ENCODE data around the gene EFNA4. TPM values are rescaled to one million over a fixed set of nuclear protein-coding genes. Genes with fewer than 3 reads are reported as not detected.

Gene EFNA4
- total RNA-seq, 2 experiments from 2014 or later: 3.8 to 5.3 TPM

DNA sequence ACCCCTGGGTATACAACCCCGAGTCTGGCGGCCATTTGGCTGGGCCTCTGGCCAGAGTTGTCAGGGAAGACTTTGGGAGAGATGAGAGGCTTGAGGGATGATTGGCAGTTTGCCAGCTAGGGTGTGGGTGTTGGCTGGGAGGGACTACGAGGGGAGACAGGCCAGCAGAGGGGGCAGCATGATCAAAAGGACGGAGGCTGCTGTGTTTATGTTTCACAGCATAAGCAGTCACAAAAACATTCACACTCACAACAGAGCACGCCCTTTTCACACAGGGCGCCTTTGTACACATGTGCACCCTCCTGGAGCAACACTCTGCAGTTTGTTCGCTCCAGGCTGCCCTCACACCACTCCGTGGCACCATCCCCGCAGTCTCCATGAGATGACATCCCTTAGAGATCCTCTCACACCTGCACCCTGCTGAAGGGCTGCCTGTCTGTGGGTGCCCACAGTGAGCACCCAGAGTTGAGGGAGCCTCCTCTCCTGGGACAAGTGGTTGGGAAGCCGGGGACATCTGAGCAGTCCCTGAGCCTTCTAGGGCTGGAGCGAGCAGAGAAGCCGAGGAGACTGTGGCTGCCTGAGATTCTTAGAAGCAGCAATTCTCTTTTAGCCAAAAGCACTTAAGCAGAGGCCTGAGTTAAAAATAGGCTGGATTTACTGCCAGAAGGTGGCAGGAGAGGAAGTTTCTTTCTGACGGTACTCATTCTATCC, 30.5 kb downstream of the EFNA4 start:
- DNase-seq (no peak), ATAC-seq (no peak)
- H3K9me3 Mint-ChIP-seq (ENCODE audit: low read depth): no peaks in the 10 kb centered on the region
- H3K27me3 Mint-ChIP-seq: peaks cover 20% of the 10 kb centered on the region
- H3K4me1 Mint-ChIP-seq: peaks cover 6% of the 10 kb centered on the region
- no peak overlapping the region for H3K4me3 Mint-ChIP-seq
- no peak overlapping the region for H3K27ac Mint-ChIP-seq
- CTCF ChIA-PET: interaction anchor here (6.8 kb wide), 2 partner anchors 74 to 76 kb away, joined by 63 to 295 read pairs; partner anchors contain the start of genes KRTCAP2 and TRIM46
- H3K36me3 Mint-ChIP-seq: no peaks in the 10 kb centered on the region

GRCh38 chr1:155094622-155094948, 31.0 kb downstream of the EFNA4 start:
- peaks cover 20% of the 10 kb centered on the region for H3K27me3 Mint-ChIP-seq
- H3K4me3 Mint-ChIP-seq: no peak overlapping the region
- H3K4me1 Mint-ChIP-seq: peaks cover 6% of the 10 kb centered on the region
- H3K27ac Mint-ChIP-seq: no peak overlapping the region
- H3K9me3 Mint-ChIP-seq (ENCODE audit: low read depth): no peaks in the 10 kb centered on the region
- no peak for ATAC-seq
- CTCF ChIA-PET: interaction anchor here (1.7 to 6.8 kb wide), 2 partner anchors 9 to 73 kb away, joined by 11 to 63 read pairs; no protein-coding TSS in a partner anchor
- DNase-seq: no peak
- H3K36me3 Mint-ChIP-seq: no peaks in the 10 kb centered on the region

DNA sequence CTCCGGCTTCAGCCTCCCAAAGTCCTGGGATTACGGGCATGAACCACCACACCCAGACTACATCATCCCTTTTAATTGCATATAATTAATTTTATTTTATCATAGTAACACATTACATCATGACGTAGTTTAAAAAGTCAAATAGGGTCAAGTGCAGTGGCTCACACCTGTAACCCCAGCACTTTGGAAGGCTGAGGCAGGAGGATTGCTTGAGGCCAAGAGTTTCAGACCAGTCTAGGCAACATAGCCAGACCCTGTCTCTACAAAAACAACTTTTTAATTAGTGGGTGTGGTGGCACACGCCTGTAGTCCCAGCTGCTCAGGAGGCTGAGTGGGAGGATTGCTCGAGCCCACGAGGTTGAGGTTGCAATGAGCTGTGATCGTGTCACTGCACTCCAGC, 35.8 kb downstream of the EFNA4 start:
- no peak for ATAC-seq
- no peak for DNase-seq
- Mint-ChIP-seq H3K36me3 (no peaks in the 10 kb centered on the region), H3K4me1 (no peaks in the 10 kb centered on the region), H3K27me3 (peaks cover 20% of the 10 kb centered on the region), H3K27ac (no peak overlapping the region), H3K9me3 (ENCODE audit: low read depth) (no peaks in the 10 kb centered on the region), H3K4me3 (no peak overlapping the region)
- CTCF ChIA-PET: interaction anchor here (0.6 to 6.8 kb wide), 4 partner anchors 8 to 74 kb away, joined by 3 to 63 read pairs (median 4); partner anchors contain the start of gene KRTCAP2

DNA sequence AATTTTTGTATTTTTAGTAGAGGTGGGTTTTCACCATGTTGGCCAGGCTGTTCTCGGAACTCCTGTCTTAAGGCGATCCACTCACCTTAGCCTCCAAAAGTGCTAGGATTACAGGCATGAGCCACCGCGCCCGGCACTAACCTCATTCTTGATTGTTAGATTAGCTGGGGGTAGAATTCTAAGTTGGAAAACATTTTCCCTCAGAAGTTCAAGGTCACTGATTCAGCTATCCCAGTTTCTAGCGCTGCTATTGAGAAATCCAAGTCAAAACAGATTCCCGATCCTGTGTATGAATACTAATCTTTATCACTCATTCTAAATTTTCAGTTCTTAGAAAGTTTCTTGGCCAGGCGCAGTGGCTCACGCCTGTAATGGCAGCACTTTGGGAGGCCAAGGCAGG, 39.8 kb downstream of the EFNA4 start:
- DNase-seq (no peak), ATAC-seq (no peak)
- Mint-ChIP-seq H3K36me3 (no peaks in the 10 kb centered on the region), H3K4me1 (no peaks in the 10 kb centered on the region), H3K9me3 (ENCODE audit: low read depth) (no peaks in the 10 kb centered on the region), H3K27me3 (peaks cover 12% of the 10 kb centered on the region), H3K27ac (no peak overlapping the region), H3K4me3 (no peak overlapping the region)
- CTCF ChIA-PET: interaction anchor here (1.0 to 2.2 kb wide), 2 partner anchors 12 to 64 kb away, joined by 3 to 4 read pairs; no protein-coding TSS in a partner anchor

- Mint-ChIP-seq H3K4me1 (no peaks in the 10 kb centered on the region), H3K27ac (no peak overlapping the region), H3K9me3 (ENCODE audit: low read depth) (no peaks in the 10 kb centered on the region), H3K36me3 (no peaks in the 10 kb centered on the region), H3K27me3 (peaks cover 12% of the 10 kb centered on the region), H3K4me3 (no peak overlapping the region)
- DNase-seq (no peak), ATAC-seq (no peak)
- CTCF ChIA-PET: no interaction called here
Measured at GRCh38 chr1:155104605-155105534, 41.3 kb downstream of the EFNA4 start.

DNA sequence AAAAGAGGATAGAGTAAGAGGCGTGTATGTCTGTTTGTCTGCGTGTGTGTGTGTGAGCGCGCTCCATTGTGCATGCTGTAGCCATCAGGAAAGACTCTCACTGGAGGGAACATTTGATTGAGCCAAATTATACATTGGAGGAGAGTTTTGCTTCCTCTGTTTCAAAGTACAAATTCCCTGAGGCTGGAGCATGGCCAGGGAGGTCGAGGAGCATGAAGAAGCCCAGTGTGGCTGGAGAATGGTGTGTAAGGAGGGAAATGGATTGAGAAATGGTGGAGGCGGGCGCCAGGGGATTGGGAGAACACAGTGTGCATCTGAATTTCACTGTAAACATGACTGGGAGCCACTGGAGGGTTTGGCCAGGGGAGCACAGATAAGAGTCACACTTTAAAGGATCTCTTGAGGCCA, 42.1 kb downstream of the EFNA4 start:
- Mint-ChIP-seq H3K27me3 (peaks cover 12% of the 10 kb centered on the region), H3K4me1 (no peaks in the 10 kb centered on the region), H3K4me3 (no peak overlapping the region), H3K36me3 (no peaks in the 10 kb centered on the region), H3K9me3 (ENCODE audit: low read depth) (no peaks in the 10 kb centered on the region), H3K27ac (no peak overlapping the region)
- no peak for DNase-seq
- CTCF ChIA-PET: interaction anchor here (2.1 kb wide), 1 partner anchor 14 kb away, joined by 7 read pairs; no protein-coding TSS in a partner anchor
- ATAC-seq: no peak

DNA sequence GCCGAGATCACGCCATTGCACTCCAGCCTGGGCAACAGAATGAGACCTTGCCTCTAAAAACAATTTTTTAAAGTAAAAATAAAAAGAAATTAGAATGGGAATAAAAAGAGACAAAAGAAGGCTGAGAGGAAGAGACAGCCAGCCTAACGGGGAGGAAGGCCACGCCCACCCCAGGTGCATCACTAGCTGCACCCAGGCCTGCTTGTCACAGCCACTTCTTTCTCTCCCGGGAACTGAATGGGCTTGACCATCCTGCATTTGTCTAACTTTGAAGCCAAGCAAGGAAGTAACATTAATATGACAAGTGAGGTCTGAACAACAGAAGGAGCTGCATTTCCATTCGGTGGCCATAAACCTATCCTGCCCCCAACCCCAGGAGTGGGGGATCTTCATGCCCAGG, 43.3 kb downstream of the EFNA4 start:
- H3K36me3 Mint-ChIP-seq: no peaks in the 10 kb centered on the region
- no peaks in the 10 kb centered on the region for H3K4me1 Mint-ChIP-seq
- no peak for DNase-seq
- no peak overlapping the region for H3K4me3 Mint-ChIP-seq
- H3K27me3 Mint-ChIP-seq: peaks cover 12% of the 10 kb centered on the region
- CTCF ChIA-PET: interaction anchor here (0.6 to 2.4 kb wide), 4 partner anchors 15 to 66 kb away, joined by 3 to 10 read pairs (median 7); partner anchors contain the start of gene KRTCAP2
- no peaks in the 10 kb centered on the region for H3K9me3 Mint-ChIP-seq (ENCODE audit: low read depth)
- ATAC-seq: no peak
- no peak overlapping the region for H3K27ac Mint-ChIP-seq

DNA sequence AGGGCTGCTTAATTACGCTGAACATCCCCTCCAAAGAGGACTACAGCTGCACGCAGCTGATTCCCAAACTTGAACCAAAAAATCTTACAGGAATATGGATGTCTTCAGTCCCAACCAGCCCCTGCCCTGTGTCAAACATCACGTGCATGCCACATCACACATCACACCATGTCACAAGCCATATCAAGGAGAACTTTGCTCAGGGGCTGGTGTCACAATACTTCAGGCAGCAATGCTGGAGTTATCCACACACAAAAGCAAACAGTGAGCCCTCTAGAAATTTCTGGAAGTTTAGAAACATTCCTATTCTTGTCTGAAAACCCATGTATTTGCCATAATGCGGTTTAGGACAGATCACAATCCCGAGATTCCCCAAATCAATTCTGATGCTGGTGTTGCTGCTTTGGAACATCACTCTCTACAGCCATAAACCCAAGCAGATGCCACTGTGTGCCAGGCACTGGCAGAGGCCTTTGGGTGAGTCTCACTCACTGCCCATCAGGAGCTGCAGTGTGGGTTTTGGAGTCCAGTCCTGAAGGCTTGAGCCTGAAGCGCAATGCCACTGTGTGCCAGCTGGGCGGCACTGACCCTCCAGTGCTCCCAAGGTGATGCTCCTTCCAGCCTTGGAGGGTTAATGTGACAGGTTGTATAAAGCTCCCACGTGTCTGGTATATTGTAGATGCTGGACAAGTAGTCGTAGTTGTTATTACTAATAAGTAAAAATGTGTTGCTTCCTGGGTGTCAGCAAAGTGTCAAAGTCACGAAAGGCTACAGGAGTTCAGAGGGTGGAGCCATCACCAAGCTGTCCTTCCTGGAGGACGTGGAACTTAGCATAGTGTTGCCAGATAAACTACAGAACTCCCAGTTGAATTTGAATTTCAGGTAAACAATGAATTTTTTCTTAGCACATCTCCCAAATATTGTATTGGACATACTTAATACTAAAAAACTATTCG, 44.0 kb downstream of the EFNA4 start:
- CTCF ChIA-PET: interaction anchor here (1.4 to 2.4 kb wide), 4 partner anchors 10 to 65 kb away, joined by 5 to 10 read pairs (median 7); partner anchors contain the start of gene KRTCAP2
- Mint-ChIP-seq H3K27me3 (peaks cover 12% of the 10 kb centered on the region), H3K27ac (no peak overlapping the region)

DNA sequence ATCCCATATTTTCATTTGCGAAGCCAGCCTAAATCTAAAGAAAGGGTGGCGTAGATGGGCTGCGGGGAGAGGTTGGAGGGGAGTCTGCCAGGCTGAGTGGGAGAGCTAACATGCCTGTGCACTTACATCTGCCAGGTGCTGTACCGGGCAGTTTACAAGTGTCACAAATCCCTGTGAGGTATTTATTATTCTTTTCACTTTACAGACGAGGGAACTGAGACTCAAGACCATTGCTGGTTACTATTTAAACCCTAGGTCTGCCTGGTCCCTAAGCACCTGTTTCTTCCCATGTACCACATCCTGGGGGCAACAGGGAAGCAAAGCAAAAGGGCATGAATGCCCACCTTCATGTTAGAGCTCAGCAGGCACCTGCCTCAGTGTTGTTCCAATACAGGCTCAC, 44.8 kb downstream of the EFNA4 start:
- Mint-ChIP-seq H3K27ac (no peak overlapping the region), H3K4me3 (no peak overlapping the region), H3K27me3 (peaks cover 12% of the 10 kb centered on the region), H3K9me3 (ENCODE audit: low read depth) (no peaks in the 10 kb centered on the region), H3K4me1 (no peaks in the 10 kb centered on the region), H3K36me3 (no peaks in the 10 kb centered on the region)
- DNase-seq: no peak
- no peak for ATAC-seq
- CTCF ChIA-PET: interaction anchor here (1.5 to 2.4 kb wide), 2 partner anchors 11 to 58 kb away, joined by 5 to 10 read pairs; no protein-coding TSS in a partner anchor

More for the DNA sequence above, 44.0 kb downstream of the EFNA4 start:
- ATAC-seq (no peak), DNase-seq (no peak)
- no peaks in the 10 kb centered on the region for H3K36me3 Mint-ChIP-seq
- no peaks in the 10 kb centered on the region for H3K4me1 Mint-ChIP-seq
- H3K4me3 Mint-ChIP-seq: no peak overlapping the region
- H3K9me3 Mint-ChIP-seq (ENCODE audit: low read depth): no peaks in the 10 kb centered on the region

DNA sequence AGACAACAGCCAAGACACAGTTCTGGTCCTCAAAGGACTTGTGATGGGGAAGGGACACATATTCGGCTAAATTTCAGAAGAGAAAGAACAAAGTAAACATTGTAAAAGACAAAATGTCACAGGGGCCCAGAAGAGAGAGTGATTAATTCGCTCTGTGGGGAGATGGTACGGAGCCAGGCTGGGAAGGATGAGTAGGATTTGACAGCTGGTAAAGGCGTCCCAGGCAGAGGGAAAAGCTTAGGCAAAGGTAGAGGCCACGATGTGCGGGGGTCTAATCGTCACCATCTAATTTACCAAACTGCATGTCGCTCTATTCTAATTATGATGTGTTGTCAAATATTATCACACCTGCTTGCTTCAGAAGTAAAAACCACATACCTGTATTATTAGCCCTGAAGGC, 46.8 kb downstream of the EFNA4 start:
- Mint-ChIP-seq H3K27ac (no peak overlapping the region), H3K4me1 (no peaks in the 10 kb centered on the region), H3K4me3 (no peak overlapping the region), H3K36me3 (no peaks in the 10 kb centered on the region), H3K27me3 (peaks cover 7% of the 10 kb centered on the region), H3K9me3 (ENCODE audit: low read depth) (no peaks in the 10 kb centered on the region)
- ATAC-seq (no peak), DNase-seq (no peak)
- CTCF ChIA-PET: interaction anchor here (1.2 to 2.4 kb wide), 3 partner anchors 19 to 57 kb away, joined by 3 to 8 read pairs (median 6); no protein-coding TSS in a partner anchor

- no peak for ATAC-seq
- Mint-ChIP-seq H3K36me3 (no peaks in the 10 kb centered on the region), H3K4me3 (no peak overlapping the region)
Measured at GRCh38 chr1:155110826-155111225, 47.3 kb downstream of the EFNA4 start.

DNA sequence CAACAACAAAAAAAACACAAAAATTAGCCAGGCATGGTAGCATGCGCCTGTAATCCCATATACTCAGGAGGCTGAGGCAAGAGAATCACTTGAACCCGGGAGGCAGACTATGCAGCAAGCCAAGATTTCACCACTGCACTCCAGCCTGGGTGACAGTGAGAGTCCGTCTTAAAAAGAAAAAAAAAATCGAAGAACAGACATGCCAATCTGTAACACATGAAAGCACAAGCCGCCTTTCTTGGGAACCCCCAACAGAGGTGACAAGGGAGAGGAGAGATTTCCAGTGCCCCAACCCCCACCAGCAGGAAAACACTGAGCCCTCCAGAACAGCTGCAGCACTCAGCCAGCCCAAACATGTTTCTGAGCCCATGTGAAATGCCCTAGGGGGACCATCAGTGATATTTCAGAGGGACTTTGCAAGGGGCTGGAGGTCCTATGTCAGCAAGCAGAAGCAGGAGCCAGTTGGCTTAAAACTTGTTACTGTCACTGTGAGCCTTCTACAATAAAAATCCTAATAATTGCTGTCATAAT, 50.0 kb downstream of the EFNA4 start:
- no peak overlapping the region for H3K4me3 Mint-ChIP-seq
- no peaks in the 10 kb centered on the region for H3K9me3 Mint-ChIP-seq (ENCODE audit: low read depth)
- no peaks in the 10 kb centered on the region for H3K4me1 Mint-ChIP-seq
- H3K27ac Mint-ChIP-seq: no peak overlapping the region
- ATAC-seq (no peak), DNase-seq (no peak)
- peaks cover 14% of the 10 kb centered on the region for H3K27me3 Mint-ChIP-seq
- CTCF ChIA-PET: no interaction called here
- H3K36me3 Mint-ChIP-seq: no peaks in the 10 kb centered on the region

More at GRCh38 chr1:155110826-155111225, 47.3 kb downstream of the EFNA4 start:
- Mint-ChIP-seq H3K9me3 (ENCODE audit: low read depth) (no peaks in the 10 kb centered on the region), H3K27me3 (peaks cover 3% of the 10 kb centered on the region), H3K4me1 (no peaks in the 10 kb centered on the region), H3K27ac (no peak overlapping the region)
- CTCF ChIA-PET: interaction anchor here (1.2 to 2.4 kb wide), 3 partner anchors 19 to 57 kb away, joined by 3 to 8 read pairs (median 6); no protein-coding TSS in a partner anchor
- no peak for DNase-seq
